OCI-LY7 (cell line): ENCODE results near the gene KIAA1328.

Experiments used
- EZH2phosphoT487 ChIP-seq: fragments of 200-600 bp; sonication (generic); IDR thresholded peaks from 2 replicates; pipeline ENCODE4 v1.6.1; 2018; ENCODE audit warnings: low read depth, borderline replicate concordance, mild to moderate bottlenecking, mixed run types, antibody characterized with exemption, low read length, moderate library complexity, mixed read lengths
- TF ChIP-seq, protein P1 (sequence below): fragments of 200-600 bp; sonication (generic); conservative IDR thresholded peaks from 2 replicates; pipeline ENCODE4 v1.5.1; 2014; ENCODE audit warnings: mild to moderate bottlenecking, antibody characterized with exemption, low read length, moderate library complexity, mixed read lengths

DNA sequence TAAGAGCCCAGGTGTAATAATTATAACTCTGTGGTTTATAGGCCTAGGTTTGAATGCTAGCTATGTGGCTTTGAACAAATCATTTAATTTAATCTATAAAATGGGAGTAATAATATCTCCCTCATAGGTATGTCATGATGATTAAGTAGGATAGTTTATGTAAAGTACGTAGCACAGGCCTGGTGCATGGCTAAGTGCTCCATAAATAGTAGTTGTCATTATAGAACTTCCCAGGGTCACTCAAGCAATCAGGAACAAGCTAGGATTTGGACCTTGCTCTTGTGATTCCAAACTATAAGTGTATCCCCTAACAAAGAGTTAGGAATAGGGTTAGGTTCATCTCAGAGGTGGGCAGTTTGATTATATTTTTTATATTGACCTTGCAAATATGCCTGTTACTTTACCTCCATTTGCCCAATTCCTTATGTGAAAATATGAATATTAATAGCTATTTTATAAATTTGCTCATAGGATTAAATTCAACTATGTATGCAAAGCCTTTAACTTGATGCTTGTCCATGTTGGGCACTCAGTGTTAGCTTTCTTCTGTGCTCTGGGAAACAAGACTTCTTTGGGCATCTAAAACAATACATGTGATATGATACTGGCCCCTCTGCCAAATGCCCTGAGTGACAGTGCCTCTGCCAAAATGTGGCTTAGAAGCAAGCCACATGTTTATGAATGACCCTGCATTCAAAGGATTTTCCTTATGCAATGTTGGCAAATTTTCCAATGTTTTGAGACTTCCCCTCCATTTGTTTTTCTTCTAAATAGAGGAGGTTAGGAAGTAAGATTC lies 353.6 kb downstream of the KIAA1328 start:
- TF ChIP-seq, protein P1, sequence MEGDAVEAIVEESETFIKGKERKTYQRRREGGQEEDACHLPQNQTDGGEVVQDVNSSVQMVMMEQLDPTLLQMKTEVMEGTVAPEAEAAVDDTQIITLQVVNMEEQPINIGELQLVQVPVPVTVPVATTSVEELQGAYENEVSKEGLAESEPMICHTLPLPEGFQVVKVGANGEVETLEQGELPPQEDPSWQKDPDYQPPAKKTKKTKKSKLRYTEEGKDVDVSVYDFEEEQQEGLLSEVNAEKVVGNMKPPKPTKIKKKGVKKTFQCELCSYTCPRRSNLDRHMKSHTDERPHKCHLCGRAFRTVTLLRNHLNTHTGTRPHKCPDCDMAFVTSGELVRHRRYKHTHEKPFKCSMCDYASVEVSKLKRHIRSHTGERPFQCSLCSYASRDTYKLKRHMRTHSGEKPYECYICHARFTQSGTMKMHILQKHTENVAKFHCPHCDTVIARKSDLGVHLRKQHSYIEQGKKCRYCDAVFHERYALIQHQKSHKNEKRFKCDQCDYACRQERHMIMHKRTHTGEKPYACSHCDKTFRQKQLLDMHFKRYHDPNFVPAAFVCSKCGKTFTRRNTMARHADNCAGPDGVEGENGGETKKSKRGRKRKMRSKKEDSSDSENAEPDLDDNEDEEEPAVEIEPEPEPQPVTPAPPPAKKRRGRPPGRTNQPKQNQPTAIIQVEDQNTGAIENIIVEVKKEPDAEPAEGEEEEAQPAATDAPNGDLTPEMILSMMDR: no peak
- TF ChIP-seq EZH2phosphoT487: no peak
